Lower leg skin (tissue), 4 donors: Measurements from ENCODE around the gene IL3RA. TPM values are rescaled to one million over a fixed set of nuclear protein-coding genes. Genes with fewer than 3 reads are reported as not detected.

Source experiments
- DNase-seq, 2 donors: peaks; one replicate each; pipeline ENCODE4 v3.0.0-alpha.2; 2019; ENCODE audit warnings: low spot score in 2 of 2
- H3K4me3 ChIP-seq: fragments of 200-600 bp; sonication (generic); 2 replicates; pipeline ENCODE4 v1.5.1; 2017; ENCODE audit warnings: mild to moderate bottlenecking, low read depth; ENCODE audit not compliant: poor library complexity, severe bottlenecking
- POLR2A ChIP-seq, 2 donors: fragments of 450-650 bp; IDR thresholded peaks; one replicate each; pipeline ENCODE4 v1.6.1; 2016 to 2017; ENCODE audit warnings: antibody characterized with exemption in 2 of 2, mild to moderate bottlenecking in 1 of 2, moderate library complexity in 1 of 2
- whole genome bisulfite sequencing, 2 donors: methylation state at CpG; one replicate each; pipeline ENCODE4 v1.1.5; 2018; 5-methylcytosine and 5-hydroxymethylcytosine counted together
- intact Hi-C: fragments of 100-400 bp; cut with DNase I; formaldehyde crosslinking; loops from one replicate; pipeline ENCODE4 v1.15.0; 2023; ENCODE audit warnings: low total_unique reads
- total RNA-seq, 4 donors: library from RNA; depleted of rRNA; stranded (reverse); fragments of >200 nt; gene quantifications; one replicate each; pipeline ENCODE4 v1.1.0, GENCODE V29; 2016
- TF ChIP-seq, protein P1 (sequence below), 3 donors: fragments of 450-650 bp; IDR thresholded peaks; one replicate each; pipeline ENCODE4 v1.5.1; 2016; ENCODE audit warnings: antibody characterized with exemption in 3 of 3, mild to moderate bottlenecking in 3 of 3, moderate library complexity in 2 of 3

Gene IL3RA
- total RNA-seq, 4 donors from 2014 or later: 1.7 to 6.2 (median 4.5) TPM

DNA sequence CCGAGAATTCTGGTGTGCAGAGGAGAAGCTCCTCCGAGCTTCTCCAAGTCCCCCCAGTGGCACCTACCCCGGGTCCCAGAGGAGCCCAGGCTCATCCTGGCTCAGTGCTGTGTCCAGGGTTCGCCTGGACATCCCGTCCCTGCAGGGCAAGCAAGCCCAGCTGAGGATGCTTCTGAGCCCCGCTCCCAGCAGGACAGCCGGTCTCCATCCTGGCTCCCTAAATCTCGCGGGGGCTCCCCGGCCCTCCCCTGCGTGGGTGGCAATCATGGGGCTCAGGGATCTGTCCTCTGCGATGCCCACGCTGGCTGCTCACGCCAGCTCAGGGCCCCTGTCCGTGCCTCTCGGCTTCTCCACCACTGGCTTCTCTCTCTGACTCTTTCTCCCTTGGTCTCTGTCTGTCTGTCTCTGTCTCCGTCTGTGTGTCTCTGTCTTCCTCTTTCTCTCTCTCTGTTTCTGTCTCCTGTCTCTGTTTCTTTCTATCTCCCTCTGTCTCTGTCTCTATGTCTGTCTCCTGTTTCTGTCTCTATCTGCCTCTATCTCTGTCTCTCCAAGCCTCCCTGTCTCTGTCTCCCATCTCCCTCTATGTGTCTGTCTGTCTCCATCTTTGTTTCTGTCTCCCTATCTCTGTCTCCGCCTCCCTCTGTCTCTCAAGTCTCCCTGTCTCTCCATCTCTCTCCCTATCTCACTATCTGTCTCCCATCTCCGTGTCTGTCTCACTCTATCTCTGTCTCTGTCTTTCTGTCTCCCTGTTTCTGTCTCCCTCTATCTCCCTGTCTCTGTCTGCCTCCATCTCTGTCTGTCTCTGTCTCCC is 83.2 kb downstream of the IL3RA start:
- 94% methylated on average over 18 to 19 of the region's 19 CpGs for WGBS, 2 donors
- intact Hi-C loops: no loop called here
- no peak for DNase-seq

DNA sequence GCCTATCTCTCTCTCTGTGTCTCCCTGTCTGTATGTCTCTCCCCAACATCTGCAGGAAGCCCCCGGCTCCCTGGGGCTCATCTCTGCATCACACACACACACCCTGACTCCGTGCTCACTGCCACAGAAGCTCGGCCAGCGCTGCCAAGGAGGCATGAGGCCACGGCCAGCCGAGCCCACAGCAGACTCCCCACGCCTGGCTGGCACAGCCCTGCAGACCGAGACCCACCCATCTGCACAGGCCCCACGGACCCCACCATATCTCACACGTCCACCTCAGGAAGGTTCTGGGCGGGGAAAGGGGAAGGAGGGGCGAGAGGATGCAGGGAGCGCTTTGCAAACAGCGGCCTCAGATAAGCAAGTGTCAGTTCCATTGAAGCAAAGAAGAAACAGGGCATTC is 83.8 kb downstream of the IL3RA start:
- intact Hi-C loops: no loop called here
- TF ChIP-seq, protein P1, sequence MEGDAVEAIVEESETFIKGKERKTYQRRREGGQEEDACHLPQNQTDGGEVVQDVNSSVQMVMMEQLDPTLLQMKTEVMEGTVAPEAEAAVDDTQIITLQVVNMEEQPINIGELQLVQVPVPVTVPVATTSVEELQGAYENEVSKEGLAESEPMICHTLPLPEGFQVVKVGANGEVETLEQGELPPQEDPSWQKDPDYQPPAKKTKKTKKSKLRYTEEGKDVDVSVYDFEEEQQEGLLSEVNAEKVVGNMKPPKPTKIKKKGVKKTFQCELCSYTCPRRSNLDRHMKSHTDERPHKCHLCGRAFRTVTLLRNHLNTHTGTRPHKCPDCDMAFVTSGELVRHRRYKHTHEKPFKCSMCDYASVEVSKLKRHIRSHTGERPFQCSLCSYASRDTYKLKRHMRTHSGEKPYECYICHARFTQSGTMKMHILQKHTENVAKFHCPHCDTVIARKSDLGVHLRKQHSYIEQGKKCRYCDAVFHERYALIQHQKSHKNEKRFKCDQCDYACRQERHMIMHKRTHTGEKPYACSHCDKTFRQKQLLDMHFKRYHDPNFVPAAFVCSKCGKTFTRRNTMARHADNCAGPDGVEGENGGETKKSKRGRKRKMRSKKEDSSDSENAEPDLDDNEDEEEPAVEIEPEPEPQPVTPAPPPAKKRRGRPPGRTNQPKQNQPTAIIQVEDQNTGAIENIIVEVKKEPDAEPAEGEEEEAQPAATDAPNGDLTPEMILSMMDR (IDR thresholded peaks at IDR 0.05): no peak
- TF ChIP-seq POLR2A (IDR thresholded peaks at IDR 0.05): no peak
- WGBS, 2 donors: 76 to 84% methylated on average over 14 of the region's 14 CpGs
- no peak overlapping the region for H3K4me3 ChIP-seq
- no peak for DNase-seq

More for the DNA sequence above, 83.2 kb downstream of the IL3RA start:
- TF ChIP-seq, protein P1 (IDR thresholded peaks at IDR 0.05): no peak
- TF ChIP-seq POLR2A (IDR thresholded peaks at IDR 0.05): no peak
- H3K4me3 ChIP-seq: no peak overlapping the region

DNA sequence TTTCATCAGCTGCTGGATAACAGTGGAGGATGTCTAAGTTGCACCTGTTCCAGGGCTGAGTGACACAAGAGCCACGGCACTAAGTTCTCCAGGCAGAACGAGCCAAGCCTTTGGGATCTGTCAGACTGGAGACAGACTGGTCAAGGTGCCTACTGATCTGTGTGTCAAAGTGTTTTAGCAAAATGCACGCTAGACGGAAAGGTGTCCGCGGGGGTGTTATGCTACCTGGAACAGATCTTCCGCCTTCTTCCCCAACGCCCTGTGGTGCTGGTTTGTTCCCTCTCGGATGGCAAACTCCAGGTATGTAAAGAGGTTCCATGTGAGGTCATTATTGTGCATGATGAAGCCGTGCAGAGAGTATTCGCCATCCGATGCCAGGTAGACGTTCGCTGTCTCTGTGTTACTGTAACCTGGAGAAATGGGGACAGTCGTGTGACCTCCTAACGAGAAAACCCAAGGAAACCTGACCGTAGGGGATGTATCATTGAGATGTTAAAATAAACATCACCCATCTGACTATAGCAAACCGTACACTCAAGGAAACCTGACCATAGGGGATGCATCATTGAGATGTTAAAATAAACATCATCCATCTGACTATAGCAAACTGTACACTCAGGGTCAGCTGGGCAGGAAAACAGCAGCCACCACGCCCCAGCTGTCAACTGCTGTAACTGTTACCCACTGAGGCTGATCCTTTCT is 85.0 kb downstream of the IL3RA start:
- no peak overlapping the region for H3K4me3 ChIP-seq
- no peak for DNase-seq
- TF ChIP-seq, protein P1 (IDR thresholded peaks at IDR 0.05): no peak
- TF ChIP-seq POLR2A (IDR thresholded peaks at IDR 0.05): no peak
- WGBS, 2 donors: 96 to 97% methylated on average over 19 of the region's 19 CpGs
- intact Hi-C loops: no loop called here

DNA sequence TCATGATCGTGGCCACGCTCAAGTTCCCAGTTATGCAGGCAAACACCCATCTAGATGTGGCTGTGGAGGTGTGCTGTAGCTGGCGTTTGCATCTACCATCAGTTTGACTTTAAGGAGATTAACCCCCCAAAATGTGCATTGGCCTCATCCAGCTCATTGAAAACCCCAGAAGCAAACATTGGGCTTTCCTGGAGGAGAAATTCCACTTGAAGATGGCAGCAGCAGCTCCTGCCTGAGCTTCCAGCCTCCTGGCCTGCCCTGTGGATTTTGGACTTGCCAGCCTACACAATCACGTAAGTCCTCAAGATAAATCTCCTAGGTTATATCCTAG is 85.5 kb downstream of the IL3RA start:
- DNase-seq: no peak
- intact Hi-C loops: no loop called here
- TF ChIP-seq, protein P1 (IDR thresholded peaks at IDR 0.05): no peak
- no peak for TF ChIP-seq POLR2A (IDR thresholded peaks at IDR 0.05)
- H3K4me3 ChIP-seq: no peak overlapping the region
- WGBS, 2 donors: 95 to 98% methylated on average over 4 of the region's 4 CpGs

DNA sequence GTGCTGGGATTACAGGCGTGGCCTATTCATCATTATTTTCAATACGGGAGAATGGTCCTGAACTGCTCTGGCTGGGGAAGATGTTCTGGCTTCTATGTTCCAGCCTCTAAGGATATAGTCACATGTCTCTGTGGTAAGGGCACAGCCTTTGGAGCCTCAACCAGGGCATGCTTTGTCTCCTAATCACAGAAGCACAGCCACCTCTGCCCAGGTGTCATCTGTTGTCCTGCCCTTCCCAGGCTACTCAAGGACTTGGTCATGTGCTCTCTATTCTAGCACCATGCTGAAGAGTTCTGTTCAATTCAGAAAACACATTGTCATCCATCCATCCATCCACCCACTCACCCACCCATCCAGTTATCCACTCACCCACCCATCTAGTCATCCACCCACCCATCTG is 86.6 kb downstream of the IL3RA start:
- no peak for DNase-seq
- H3K4me3 ChIP-seq: no peak overlapping the region
- 46 to 47% methylated on average over 2 of the region's 2 CpGs for WGBS, 2 donors
- TF ChIP-seq, protein P1 (IDR thresholded peaks at IDR 0.05): no peak
- TF ChIP-seq POLR2A (IDR thresholded peaks at IDR 0.05): no peak
- intact Hi-C loops: no loop called here
